Stimulated activated CD4-positive, alpha-beta T cell treated with anti-CD3 and anti-CD28 coated beads, Interleukin-2, amount 100 ng/mL, for 48 hours (primary cell): ENCODE measurements around the gene CASP4.
"Not testable (repeated sequence)": the region's sequence is repeated elsewhere in the genome, so short reads cannot be mapped to it uniquely, and the experiment has no call there.

ENCODE experiments used
- DNase-seq, 2 donors: peaks; one replicate each; pipeline ENCODE4 v3.0.0-alpha.2; 2020

The CASP4 gene

DNA sequence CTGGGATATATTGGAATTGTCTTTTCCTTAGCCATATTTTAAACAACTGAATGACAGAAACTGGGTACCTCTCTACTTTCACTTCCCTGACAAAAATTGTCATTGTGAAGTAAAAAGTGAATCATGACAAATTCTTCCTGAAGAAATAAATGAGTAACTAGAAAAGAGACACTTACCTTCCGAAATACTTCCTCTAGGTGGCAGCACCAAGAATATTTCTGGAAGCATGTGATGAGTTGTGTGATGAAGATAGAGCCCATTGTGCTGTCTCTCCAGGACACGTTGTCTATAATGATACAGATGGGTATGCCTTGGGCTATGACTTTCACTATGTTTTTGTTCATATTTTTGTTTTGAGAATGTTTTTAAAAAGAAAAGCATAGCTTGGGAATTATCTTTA is 21.5 kb downstream of the CASP4 start:
- peak in 1 of 2 donors; percentile 21 for DNase-seq

DNA sequence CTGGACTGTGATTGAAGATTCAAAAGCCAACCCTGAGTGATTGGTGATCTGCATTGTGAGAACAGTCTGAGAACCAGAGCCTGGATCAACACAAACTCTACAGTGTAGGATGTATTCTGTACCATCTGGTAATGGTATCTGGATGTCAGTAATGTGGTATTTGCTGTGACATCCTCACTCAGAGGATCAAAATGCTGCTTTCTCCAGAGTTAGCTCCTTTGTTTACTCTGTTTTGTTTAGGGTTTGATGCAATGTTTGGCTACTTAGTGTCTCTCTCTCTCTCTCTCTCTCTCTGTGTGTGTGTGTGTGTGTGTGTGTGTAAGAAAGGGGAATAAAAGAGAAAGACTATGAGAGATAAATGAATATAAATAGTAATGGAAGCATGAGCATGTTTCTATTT is 24.3 kb downstream of the CASP4 start:
- DNase-seq = no peak

DNA sequence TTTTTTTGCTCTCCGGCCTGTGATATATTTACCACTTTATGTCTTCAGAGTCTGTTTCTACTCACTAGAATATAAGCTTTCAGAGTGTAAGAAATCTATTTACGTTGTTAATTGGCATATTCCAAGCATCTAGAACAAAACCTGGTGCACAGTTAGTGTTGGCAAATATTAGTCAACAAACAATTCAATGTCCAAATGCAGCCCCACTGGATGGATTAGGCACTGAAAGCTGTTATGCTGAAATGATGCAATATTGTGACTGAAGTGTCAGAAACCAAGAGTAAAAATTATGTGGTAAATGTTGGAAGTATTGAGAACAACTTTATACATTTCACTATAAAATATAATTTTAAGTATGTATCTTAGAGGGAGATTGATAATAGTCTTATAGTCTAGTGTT is 24.8 kb downstream of the CASP4 start:
- no peak for DNase-seq

DNA sequence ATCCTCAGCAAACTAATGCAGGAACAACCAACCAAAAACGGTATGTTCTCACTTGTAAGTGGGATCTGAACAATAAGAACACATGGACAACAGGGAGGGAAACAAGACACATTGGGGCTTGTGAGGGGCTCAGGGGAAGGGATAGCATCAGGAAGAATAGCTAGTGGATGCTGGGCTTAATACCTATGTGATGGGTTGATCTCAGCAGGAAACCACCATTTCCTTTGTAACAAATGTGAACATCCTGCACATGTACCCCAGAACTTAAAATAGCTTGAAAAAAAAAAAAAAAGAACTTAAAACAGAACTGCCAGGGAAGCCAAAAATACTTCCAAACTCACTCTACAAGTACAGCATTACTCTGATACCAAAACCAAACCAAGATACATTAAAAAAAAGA is 33.8 kb downstream of the CASP4 start:
- no peak for DNase-seq

DNA sequence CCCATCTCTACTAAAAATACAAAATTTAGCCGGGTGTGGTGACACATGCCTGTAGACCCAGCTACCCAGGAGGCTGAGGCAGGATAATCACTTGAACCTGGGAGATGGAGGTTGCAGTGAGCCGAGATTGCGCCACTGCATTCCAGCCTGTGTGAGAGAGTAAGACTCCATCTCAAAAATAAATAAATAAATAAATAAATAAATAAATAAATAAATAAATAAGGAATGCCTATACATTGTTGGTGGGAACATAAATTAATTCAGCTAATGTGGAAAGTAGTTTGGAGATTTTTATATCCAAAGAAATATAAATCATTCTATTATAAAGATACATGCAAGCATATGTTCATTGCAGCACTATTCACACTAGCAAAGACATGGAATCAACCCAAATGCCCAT is 34.3 kb downstream of the CASP4 start:
- not testable (repeated sequence) for DNase-seq

DNA sequence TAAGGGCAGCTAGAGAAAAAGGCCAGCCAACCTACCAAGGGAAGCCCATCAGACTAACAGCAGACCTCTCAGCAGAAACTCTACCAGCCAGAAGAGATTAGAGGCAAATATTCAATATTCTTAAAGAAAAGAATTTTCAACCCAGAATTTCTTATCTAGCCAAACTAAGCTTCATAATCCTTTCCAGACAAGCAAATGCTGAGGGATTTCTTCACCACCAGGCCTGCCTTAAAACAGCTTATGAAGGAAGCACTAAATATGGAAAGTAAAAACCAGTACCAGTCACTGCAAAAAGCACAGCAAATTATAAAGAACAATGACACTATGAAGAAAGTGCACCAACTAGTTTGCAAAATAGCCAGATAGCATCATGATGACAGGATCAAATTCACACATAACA is 39.6 kb downstream of the CASP4 start:
- no peak for DNase-seq

DNA sequence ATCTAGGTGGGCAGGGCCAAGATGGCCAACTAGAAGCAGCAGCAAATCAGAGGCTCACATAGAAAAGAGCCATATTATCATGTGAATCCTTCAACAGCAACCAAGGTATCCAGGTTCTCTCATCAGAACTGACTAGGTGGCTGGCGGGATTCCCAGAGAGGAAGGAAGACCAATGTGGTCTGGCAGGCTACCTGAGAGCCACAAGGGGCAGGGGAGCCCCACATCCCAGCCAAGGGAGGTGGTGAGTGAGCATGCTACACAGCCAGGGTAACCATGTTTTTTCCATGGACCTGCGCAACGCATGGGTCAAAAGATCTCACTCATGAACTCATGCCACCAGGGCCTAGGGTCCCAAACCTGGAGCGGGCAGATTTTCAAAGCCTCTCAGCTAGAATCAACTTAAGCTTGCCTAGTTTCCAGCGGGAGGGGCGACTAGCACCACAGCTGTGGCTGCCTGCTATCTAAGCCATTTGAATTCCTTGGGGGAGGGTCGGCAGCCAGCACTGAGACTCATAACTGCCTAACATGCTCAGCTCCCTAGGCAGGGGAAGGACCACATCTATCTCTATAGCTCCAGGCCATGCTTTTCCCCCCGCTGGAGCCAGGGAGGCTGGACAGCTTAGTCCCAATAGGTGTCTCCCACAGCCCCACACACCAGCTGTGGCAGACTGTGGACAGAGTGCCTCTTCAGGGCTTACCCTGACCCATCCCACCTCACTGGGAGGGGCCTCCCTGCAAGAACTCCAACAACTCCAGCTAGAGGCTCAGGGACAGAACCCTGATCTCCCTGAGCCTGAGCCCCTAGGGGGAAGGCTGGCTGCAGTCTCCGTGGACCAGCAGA is 41.4 kb downstream of the CASP4 start:
- no peak for DNase-seq

DNA sequence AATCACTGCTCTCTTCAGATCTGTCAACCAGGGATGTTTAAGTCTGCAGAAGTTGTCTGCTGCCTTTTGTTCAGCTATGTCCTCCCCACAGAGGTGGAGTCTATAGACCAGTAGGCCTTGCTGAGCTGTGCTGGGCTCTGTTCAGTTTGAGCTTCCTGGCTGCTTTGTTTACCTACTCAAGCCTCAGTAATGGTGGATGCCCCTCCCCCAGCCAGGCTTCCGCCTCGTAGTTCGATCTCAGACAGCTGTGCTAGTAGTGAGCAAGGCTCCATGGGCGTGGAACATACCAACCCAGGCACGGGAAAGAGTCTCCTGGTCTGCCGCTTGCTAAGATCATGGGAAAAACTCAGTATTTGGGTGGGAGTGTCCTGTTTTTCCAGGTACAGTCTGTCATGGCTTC is 42.5 kb downstream of the CASP4 start:
- DNase-seq = no peak

DNA sequence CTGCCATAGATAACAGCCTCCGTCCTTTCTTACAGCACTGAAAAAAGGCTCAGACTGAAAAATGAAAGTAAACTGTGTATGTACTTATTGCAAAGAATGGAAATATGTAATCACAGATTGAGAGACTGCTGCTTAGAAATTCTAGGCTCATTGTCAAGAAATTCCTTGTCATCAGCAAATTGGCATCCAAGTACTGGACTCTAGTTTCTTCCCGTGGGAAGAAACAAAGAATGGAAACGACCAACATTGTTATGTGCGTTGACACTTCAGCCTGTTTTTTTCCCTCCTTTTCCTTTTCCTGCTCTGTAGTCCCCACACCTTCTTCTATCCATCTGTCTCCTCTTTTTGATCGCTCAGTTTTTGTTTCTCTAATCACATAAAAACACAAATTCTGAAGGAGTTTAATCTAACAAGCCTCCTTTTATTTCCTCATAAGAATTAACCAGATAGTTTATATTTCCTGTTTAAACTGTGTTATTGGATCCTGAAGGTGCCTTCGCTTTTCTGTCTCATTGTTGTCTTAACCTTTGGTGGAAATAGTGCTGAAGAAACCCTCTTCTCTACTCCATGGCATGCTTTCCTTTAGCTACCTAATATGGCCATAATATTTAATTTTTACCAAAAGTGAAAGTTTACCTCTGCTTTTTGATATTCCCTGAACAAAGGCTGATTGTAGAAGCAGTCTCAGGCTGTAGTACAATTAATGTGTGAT is 50.1 kb downstream of the CASP4 start:
- no peak for DNase-seq

DNA sequence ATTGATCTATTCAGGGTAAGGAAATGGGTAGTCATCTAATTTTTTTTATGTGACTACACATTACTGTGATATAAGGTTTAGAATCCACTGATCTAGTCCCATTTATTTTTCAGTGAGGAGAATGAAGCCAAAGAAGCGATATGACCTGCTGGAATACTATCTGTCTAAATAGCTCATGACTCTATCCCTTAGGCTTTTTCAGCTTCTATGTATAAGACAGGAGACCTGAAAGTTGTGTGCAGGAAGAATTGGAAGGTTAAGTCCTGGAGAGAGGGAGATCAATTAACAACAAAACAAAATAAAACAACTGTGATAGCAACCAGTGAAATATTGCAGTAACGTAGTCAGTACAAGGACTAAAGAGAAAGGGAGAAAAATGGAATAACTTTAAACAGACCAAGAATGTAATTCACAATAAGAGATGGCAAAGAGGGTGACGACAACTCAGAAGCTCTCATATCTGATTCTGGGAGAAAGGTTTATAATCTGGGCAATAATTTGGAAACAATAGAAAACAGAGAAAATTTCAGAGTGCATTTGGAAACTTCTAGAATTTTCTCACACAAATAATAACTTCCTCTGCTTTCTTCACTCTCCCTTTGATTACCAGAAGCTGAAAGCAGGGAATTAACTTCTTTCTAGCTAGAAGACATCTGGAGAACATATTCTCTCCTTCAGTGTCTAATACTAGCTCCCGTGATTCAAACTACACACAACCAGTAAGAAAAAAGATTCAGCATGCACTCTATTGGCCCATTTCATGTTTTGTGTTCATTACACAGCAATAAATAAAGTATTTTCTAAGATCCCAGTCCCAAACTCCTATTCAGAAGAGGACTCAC is 50.9 kb downstream of the CASP4 start:
- DNase-seq = no peak

DNA sequence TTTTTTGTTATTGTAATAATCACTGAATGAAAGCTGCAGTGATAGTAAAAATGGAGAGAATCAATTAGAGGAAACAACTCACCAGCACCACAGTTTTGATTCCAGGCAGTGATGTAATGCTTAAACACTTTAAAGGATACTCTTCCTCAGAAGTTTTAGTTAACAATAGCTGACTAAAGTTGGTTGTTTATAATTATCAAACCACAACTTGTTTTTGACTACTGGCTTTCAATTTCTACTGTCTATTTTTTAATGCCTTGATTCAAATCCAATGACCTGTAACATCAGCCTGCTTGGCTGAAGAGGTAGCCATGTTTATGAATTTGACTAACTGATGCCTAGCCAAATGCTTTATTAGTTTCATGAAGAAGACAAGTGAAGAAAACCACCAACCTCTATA is 51.9 kb downstream of the CASP4 start:
- no peak for DNase-seq

DNA sequence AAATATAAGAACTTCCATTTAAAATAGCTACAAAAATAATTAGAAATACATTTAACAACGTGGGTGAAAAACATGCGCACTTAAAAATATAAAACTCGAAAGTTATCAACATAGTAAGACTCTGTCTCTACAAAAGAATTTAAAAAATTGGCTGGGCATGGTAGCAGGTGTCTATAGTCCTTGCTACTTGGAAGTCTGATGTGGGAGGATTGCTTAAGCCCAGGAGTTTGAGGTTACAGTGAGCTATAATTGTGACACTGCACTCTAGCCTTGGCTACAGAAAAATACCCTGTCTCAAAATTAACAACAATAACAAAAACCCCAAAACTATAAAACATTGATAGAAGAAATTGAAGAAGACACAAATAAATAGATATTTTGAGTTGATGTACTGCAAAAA is 56.3 kb downstream of the CASP4 start:
- no peak for DNase-seq

DNA sequence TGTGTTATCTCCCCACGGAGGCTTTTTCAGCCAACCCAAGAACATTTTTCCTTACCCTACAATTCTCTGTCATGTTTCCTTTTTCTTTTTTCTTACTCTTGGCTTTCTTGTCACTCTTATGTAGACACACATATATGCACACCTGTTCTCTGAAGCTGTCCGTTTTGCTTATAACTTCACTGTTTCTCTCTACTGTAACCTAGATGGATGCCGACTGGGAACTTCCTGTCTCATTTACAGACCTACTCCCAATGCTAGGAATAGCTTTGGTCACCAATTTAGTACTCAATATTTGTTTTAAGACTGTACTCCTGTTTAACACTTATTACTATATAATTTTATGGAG is 60.2 kb downstream of the CASP4 start:
- DNase-seq = no peak

DNA sequence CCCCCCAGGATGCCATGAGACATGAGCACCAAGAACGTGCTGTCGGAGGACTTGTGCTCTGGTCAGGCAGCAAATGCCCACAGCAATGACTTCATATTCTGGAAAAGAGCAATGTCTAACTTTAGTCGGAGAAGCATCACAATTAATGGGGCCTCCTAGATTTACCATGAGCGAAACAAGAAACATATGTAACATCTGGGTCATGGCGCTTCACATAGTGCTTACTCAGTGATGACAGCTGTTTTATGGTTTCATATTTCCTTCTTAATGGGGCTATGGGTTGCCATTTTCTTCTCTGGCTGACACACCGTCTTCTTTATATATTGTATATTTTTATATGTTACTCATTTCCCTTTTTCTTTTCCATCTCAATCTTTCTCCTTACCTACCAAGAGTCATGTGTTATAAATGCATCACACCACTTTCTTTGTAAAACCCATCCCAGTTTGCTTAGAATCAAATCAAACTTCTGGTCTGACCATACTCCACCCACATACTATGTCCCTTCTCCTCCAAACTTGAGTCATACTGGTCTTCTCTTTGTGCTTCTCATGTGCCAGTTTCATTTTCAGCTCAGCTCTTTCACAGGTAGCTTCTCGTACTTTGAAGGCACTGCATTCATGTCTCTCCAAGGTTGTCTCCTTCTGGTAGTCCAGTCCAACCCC is 60.7 kb downstream of the CASP4 start:
- DNase-seq = no peak

DNA sequence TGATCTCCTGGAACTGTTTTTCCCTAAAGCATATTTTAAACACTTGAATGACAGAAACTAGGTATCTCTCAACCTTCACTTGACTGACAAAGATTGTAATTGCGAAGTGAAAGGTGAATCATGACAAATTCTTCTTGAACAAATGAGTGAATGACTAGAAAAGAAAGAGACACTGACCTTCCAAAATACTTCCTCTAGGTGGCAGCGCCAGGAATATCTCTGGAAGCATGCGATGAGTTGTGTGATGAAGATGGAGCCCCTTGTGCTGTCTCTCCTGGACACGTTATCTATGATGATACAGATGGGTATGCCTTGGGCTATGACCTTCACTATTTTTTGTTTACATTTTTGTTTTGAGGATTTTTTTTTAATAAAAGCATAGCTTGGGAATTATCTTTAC is 63.1 kb downstream of the CASP4 start:
- no peak for DNase-seq

DNA sequence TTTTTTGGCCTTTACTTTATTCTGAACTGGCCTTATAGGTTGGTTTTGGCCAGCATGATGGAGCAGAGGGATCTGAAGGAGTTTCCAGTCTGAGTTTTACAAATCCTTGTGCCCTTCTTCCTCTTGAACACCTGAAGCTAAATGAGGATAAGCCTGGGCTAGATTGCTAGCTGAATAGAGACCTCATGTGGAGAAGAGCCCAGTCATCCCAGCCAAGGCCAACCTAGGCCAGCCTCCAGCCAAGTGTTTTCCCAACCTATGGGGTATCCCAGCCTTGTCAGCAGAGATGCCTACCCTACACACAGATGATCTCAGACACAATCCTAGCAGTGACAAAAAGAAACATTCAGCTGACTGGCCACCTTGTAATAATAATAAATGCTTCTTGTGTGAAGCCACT is 69.1 kb downstream of the CASP4 start:
- DNase-seq = no peak

DNA sequence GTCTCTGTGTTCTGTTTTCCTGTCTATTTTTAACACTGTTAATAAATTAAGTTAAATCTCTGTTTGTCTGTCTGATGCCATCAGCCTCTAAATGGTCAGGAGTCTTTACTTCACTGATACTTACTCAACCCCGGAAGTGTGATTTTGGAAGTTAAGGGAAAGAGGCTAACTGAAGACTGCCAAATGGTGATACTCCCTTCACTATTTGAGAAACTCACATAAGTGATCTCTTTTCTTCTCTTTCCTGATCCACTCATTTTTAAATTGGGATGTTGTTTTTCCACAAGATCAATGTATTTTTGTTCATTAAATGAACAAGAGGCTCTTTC is 69.7 kb downstream of the CASP4 start:
- no peak for DNase-seq

DNA sequence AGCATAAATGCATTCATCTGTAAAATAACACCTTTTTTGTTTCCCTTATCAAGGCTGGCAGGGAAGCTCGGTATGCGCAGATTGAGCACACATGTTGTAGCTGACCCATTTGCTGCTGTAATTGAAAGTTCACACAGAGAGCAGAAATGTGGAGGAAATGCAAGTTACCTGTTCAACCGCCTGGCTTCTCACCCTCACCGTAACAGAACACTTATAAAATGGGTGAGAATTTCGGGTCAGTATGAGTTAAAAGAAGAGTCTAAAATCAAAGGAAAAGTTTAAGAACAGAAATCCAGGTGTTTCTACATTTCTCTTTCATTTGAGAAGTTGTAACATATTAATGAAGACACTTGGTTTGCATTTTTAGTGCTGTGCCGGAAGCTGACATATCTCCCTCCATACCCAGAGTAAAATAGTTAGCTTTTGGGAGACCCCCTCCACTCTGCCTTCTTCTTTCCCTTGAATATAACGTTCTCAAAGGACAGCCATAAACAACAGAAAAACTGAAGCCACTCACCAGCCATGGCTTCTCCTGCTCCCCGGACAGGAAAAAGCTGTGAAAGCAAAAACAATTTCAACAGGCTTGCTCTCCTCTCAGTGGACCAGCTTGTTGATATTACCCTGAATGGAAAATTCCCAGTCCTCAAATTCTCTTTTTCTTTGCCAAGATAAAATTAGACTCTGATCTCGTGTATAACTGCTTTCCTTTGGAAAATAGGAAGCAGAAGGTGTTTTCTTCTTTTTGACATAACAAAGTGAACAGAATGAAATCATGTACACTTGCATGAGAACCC is 70.3 kb downstream of the CASP4 start, which contains the start of gene CASP12:
Gene CASP12 (minus strand): TSS at position 570 of the 794 bp plus-strand sequence.
- DNase-seq = no peak

DNA sequence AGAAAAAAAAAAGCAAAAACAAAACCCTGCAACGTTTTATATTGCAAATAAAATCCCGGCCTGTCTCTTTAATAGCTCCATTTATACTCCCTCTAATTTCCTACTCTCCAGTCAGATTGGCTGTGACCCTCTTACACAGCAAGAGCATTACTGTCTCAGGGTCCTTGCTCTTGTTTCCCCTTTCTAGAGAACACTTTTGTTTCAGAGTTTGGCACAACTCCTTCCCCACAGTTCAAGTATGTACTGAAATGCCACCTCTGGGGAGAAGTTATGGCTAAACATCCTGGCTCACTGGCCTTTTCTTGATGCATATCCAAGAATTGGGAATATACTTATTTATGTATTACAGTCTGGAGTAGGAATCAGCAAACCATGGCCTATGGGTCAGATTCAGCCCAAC is 72.7 kb downstream of the CASP4 start:
- DNase-seq = no peak

DNA sequence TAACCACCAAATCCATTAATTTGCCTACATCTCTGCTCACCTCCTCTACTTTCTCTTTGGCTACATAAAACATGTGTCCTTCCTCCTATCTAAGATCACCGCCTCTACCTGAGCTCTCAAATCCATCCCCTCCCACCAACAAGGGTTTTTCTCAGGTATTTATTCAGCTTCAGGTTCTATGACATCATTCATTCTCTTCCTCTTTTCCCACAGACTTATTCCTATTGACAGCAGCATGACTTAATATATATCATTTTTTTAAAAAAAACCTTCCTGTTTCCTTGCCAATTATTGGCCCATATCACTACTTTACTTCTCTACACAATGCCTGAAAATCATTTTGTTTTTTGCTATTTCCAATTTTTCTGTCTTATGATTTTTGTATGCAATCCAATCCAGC is 74.5 kb downstream of the CASP4 start:
- DNase-seq = no peak
